ENCODE measurements around the gene CENPE. TPM values are rescaled to one million over a fixed set of nuclear protein-coding genes. Genes with fewer than 3 reads are reported as not detected.
"Not testable (repeated sequence)": the region's sequence is repeated elsewhere in the genome, so short reads cannot be mapped to it uniquely, and the experiment has no call there.

The CENPE gene, protein sequence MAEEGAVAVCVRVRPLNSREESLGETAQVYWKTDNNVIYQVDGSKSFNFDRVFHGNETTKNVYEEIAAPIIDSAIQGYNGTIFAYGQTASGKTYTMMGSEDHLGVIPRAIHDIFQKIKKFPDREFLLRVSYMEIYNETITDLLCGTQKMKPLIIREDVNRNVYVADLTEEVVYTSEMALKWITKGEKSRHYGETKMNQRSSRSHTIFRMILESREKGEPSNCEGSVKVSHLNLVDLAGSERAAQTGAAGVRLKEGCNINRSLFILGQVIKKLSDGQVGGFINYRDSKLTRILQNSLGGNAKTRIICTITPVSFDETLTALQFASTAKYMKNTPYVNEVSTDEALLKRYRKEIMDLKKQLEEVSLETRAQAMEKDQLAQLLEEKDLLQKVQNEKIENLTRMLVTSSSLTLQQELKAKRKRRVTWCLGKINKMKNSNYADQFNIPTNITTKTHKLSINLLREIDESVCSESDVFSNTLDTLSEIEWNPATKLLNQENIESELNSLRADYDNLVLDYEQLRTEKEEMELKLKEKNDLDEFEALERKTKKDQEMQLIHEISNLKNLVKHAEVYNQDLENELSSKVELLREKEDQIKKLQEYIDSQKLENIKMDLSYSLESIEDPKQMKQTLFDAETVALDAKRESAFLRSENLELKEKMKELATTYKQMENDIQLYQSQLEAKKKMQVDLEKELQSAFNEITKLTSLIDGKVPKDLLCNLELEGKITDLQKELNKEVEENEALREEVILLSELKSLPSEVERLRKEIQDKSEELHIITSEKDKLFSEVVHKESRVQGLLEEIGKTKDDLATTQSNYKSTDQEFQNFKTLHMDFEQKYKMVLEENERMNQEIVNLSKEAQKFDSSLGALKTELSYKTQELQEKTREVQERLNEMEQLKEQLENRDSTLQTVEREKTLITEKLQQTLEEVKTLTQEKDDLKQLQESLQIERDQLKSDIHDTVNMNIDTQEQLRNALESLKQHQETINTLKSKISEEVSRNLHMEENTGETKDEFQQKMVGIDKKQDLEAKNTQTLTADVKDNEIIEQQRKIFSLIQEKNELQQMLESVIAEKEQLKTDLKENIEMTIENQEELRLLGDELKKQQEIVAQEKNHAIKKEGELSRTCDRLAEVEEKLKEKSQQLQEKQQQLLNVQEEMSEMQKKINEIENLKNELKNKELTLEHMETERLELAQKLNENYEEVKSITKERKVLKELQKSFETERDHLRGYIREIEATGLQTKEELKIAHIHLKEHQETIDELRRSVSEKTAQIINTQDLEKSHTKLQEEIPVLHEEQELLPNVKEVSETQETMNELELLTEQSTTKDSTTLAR (N-terminal part only)
- polyA plus RNA-seq (2011; rRNA removed) (2.4 and 4.3 TPM in 2 replicates), polyA minus RNA-seq (2011; rRNA and poly(A)+ RNA removed) (2.1 and 2.6 TPM in 2 replicates)

DNA sequence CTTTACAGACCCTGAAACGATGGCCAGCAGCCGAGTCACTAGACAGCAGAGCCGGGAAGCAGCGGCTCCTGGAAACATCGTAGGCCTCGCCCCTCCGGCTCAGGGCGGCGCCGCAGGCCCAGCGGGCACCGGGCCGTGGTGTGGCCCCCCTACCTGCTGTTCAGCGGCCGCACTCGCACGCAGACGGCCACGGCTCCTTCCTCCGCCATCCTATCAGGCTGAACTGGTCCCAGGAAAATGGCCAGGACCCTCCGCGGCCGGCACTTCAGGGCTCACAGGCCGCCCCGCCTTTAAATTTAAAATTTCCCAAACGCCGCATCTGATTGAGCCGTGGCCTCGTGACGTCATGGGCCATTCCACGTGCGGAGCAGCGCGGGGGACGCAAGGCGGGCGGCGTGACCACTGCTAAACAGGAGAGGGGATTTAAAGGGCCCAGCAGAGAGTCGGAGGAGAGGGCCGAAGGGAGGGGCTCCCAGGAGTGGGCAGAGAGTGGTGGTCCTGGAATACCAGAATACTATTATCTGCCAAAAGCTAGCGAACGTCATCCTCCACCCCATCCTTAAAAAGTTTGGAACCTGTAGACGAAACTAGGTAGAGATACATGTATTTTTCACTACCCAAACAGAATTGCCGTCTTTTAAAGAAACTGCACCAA lies at the start of gene CENPE:
CENPE (minus strand) TSS at position 233 of the 655 bp plus-strand sequence; CDS start at position 209, 24 bp downstream.
- H3K4me3 ChIP-seq (ENCODE audit: low read depth, low read length): peak within 1 kb of the TSS; percentile 76
- no peaks in the 10 kb centered on the region for H3K36me3 ChIP-seq (ENCODE audit: control insufficient read depth, insufficient read depth, low read length)
- peak; percentile 35 for DNase-seq (ENCODE audit: low read depth)
- ChIA-PET POLR2A (no interaction called here), CTCF (interaction anchor here (0.6 to 0.7 kb wide), 2 partner anchors 767 to 854 kb away, joined by 4 read pairs; no protein-coding TSS in a partner anchor)
- TF ChIP-seq, protein P1, sequence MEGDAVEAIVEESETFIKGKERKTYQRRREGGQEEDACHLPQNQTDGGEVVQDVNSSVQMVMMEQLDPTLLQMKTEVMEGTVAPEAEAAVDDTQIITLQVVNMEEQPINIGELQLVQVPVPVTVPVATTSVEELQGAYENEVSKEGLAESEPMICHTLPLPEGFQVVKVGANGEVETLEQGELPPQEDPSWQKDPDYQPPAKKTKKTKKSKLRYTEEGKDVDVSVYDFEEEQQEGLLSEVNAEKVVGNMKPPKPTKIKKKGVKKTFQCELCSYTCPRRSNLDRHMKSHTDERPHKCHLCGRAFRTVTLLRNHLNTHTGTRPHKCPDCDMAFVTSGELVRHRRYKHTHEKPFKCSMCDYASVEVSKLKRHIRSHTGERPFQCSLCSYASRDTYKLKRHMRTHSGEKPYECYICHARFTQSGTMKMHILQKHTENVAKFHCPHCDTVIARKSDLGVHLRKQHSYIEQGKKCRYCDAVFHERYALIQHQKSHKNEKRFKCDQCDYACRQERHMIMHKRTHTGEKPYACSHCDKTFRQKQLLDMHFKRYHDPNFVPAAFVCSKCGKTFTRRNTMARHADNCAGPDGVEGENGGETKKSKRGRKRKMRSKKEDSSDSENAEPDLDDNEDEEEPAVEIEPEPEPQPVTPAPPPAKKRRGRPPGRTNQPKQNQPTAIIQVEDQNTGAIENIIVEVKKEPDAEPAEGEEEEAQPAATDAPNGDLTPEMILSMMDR (IDR thresholded peaks at IDR 0.05; ENCODE audit: insufficient read depth, low read depth, low read length): no peak
- no peaks in the 10 kb centered on the region; the same call in 1 of the 2 replicates for H3K27me3 ChIP-seq (ENCODE audit: control insufficient read depth, insufficient read depth, low read length)

DNA sequence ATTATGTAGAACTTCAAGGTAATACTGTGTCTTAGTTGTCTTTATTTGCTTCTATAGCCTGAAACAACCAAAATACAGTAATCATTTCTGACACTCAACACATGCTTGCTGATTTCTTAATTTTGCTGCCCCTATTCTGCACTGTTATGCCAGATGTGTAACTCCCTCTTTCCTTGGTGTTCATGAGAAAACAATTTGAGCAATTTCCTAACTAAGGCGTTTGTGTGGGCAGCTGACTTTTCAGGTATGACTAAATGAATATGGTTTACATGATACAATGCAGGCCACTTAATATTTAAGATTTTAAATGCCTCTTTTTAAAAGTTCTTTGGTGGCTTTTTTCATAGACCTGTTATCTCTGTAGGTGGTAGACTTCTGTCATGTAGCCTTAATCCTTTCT lies 46.1 kb upstream of the CENPE start:
- TF ChIP-seq, protein P1 (IDR thresholded peaks at IDR 0.05; ENCODE audit: insufficient read depth, low read depth, low read length): no peak
- CTCF ChIA-PET: no interaction called here
- no peak for DNase-seq (ENCODE audit: low read depth)
- no peak overlapping the region for H3K4me3 ChIP-seq (ENCODE audit: low read depth, low read length)
- H3K27me3 ChIP-seq (ENCODE audit: control insufficient read depth, insufficient read depth, low read length): no peaks in the 10 kb centered on the region
- POLR2A ChIA-PET: no interaction called here
- no peaks in the 10 kb centered on the region for H3K36me3 ChIP-seq (ENCODE audit: control insufficient read depth, insufficient read depth, low read length)

DNA sequence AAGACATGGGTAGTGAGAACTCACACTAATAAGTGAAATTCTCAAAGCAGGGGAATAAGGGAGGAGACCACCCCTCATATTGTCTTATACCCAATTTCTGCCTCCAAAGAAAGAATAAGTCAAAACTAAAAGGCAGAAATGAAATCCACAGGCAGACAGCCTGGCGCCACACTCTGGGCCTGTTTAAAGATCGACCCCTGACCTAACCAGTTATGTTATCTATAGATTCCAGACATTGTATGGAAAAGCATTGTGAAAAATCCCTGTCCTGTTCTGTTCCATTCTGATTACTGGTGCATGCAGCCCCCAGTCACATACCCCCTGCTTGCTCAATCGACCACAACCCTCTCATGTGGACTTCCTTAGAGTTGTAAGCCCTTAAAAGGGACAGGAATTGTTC lies 32.8 kb upstream of the CENPE start:
- CTCF ChIA-PET; POLR2A ChIA-PET; DNase-seq (ENCODE audit: low read depth); H3K27me3 ChIP-seq (ENCODE audit: control insufficient read depth, insufficient read depth, low read length); H3K36me3 ChIP-seq (ENCODE audit: control insufficient read depth, insufficient read depth, low read length); H3K4me3 ChIP-seq (ENCODE audit: low read depth, low read length): not testable (repeated sequence)

DNA sequence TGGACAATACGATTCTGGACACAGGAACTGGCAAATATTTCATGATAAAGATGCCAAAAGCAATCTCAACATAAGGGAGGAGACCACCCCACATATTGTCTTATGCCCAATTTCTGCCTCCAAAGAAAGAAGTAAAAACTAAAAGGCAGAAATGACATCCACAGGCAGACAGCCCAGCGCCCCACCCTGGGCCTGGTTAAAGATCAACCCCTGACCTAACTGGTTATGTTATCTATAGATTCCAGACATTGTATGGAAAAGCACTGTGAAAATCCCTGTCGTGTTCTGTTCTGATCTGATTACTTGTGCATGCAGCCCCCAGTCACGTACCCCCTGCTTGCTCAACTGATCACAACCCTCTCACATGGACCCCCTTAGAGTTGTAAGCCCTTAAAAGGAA lies 25.4 kb upstream of the CENPE start:
- DNase-seq (ENCODE audit: low read depth); H3K36me3 ChIP-seq (ENCODE audit: control insufficient read depth, insufficient read depth, low read length); CTCF ChIA-PET; H3K27me3 ChIP-seq (ENCODE audit: control insufficient read depth, insufficient read depth, low read length); H3K4me3 ChIP-seq (ENCODE audit: low read depth, low read length); POLR2A ChIA-PET: not testable (repeated sequence)

DNA sequence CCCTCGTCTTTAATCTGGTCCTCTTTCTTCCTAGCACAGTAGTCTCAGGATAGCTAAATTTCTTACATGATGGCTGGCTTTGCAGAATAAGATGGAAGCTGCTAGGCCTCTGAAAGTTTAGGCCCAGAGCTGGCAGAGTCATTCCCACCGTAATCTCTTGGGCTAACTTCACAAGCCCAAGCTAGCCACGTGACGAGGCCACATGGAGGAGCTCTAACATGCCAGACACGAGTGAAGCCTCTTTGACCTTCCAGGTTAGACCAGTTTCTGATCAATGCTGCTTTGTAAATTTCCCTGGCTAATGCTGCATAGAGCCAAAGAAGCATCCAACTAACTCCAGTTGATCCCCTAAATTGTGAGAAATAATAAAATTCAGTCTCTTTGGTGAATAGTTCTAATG lies 9.5 kb upstream of the CENPE start:
- DNase-seq (ENCODE audit: low read depth): no peak
- POLR2A ChIA-PET: no interaction called here
- CTCF ChIA-PET: interaction anchor here (0.8 kb wide), 1 partner anchor 170 kb away, joined by 3 read pairs; no protein-coding TSS in a partner anchor
- Histone ChIP-seq H3K27me3 (ENCODE audit: control insufficient read depth, insufficient read depth, low read length) (peaks cover 2% of the 10 kb centered on the region), H3K4me3 (ENCODE audit: low read depth, low read length) (no peak overlapping the region), H3K36me3 (ENCODE audit: control insufficient read depth, insufficient read depth, low read length) (no peaks in the 10 kb centered on the region)
- TF ChIP-seq, protein P1 (IDR thresholded peaks at IDR 0.05; ENCODE audit: insufficient read depth, low read depth, low read length): no peak

All from BJ (cell line).